HG02981 (cell line): Measurements from ENCODE around the gene WNT11.

Source experiments
- ATAC-seq: cut with Tn5 transposase; IDR thresholded peaks from one replicate; pipeline ENCODE4 v1.9.1; 2021; ENCODE audit warnings: mild to moderate bottlenecking, moderate library complexity; ENCODE audit not compliant: unreplicated experiment

The WNT11 gene

GRCh38 chr11:76238551-76238950, 32.2 kb upstream of the WNT11 start:
- no peak for ATAC-seq

GRCh38 chr11:76237914-76238313, 31.6 kb upstream of the WNT11 start:
- no peak for ATAC-seq

GRCh38 chr11:76237000-76237649, 30.8 kb upstream of the WNT11 start:
- no peak for ATAC-seq

DNA sequence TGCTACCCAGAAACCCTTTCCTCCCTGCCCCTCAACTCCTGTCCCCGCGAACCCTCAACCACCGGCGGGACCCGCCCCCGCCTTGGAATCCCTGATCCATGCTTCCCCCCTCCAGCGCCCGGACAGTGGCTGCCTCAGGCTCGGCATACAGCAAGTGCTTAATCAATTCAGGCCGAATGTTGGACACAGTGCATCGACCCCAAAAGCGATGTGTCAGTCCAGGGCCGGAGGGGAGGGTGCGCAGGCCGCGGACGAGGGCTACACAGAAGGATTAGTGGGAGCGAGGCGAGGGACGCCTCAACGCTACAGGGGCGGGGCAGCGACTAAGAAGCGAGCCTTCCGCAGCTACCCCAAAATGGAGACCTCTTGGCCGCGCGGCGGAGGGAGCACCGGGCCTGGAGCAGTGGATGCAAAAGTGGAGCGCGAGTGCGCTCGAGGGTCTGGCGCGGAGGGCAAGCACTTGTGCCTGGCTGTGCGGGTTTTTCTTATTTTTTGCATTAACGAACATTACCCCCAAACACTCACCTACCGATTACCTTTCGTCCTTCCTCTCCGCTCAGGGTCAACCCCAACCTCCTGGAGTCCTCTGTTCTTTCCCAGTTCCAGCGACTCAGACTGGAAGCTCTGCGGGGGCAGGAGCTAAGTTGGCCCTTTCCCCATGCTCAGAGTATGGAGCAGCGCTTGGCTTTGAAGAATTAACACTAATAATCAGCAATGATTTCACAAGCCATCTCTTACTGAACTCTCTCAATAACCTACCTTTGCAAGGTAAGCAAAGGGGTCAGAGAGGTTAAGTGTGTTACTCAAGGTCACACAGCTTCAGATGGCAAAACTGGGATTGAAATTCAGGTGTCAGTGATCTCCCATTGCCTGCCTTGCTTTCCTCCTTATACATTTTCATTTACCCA, 30.0 kb upstream of the WNT11 start:
- no peak for ATAC-seq

DNA sequence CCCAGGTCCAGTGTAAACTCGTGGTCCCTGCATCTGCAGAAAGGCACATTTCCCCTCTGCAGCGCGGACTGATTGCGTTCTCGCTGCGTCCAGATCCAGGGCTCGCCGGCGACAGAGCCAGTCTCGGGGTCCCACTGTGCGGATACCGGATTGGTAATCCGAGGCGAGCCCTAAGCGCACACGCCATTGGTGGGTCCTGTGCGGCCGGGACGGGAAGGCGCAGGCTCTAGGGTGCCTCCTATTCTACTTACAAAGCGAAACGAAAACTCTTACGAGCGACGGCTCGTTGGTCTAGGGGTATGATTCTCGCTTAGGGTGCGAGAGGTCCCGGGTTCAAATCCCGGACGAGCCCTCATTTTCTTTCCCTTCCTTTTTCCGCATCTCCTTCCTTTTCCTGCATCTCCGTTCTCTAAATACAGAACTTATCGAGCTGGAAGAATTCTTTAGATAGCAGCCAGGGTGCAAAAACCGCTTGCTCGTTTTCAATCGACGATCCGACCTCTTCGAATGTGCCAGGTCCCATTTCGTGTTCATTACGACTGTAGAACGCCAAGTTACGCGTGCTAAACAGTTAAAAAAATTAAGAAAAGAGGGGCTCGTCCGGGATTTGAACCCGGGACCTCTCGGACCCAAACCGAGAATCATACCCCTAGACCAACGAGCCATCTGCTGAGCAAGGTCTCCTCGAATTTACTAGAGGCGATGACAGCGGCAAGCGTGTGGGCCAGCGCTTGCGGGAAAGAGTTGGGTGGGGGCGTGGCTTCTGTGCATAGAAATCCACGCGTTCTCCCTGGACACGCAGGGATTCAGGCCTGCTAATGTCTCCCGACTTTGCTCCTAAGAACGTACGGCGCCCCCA, 29.2 kb upstream of the WNT11 start:
- ATAC-seq: peak; percentile 71

GRCh38 chr11:76234416-76235232, 28.3 kb upstream of the WNT11 start:
- no peak for ATAC-seq

DNA sequence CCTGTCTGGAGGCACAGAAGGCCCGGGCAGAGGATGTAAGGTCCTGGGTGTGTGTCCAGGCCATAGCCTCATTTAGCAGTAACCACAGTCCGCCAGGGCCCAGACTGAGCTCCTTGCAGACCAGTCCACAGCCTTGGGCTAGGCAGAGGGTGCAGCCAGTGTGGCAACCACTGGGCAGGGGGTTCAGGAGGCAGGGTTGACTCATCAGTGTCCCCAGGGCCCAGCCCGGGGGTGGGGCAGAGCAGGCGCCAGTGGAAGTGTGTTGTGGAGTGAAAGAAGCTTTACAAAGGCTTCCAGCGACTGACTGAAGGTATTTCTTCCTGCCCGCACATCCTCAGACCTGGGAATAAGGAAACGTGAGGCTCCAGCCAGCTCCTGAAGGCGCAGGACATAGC, 27.7 kb upstream of the WNT11 start:
- no peak for ATAC-seq

- ATAC-seq: no peak
Measured at GRCh38 chr11:76233196-76233921, 27.1 kb upstream of the WNT11 start.

GRCh38 chr11:76232026-76232665, 25.8 kb upstream of the WNT11 start:
- no peak for ATAC-seq

DNA sequence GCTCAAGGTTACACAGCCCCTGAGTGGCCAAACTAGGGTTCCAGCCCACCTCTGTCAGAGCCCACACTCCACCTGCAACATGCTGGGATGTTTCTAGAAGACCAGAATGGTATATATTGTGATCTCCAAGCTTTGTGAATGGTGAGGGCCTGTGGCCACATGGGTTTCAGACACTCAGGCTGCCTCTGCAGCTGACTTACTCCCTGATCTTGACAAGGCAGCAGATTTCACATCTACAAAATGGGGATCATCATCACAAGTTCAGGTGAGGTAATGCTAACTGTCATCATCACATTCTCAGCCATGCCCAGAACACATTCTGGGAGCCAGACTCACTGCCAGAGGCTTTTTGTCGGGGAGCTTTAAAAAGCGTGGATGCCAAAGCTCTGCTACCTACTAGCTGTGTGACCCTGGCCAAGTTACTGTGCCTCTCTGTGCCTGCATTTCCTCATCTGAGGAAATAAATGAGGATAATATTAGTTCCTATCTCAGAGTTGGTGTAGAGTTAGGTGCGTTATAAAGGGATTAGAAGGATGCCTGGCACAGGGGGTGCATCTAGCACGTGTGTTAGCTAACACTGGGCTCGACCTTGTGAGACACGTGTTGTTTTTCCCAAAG, 24.9 kb upstream of the WNT11 start:
- ATAC-seq: no peak

GRCh38 chr11:76230392-76230791, 24.1 kb upstream of the WNT11 start:
- no peak for ATAC-seq

GRCh38 chr11:76229690-76230240, 23.5 kb upstream of the WNT11 start:
- no peak for ATAC-seq

DNA sequence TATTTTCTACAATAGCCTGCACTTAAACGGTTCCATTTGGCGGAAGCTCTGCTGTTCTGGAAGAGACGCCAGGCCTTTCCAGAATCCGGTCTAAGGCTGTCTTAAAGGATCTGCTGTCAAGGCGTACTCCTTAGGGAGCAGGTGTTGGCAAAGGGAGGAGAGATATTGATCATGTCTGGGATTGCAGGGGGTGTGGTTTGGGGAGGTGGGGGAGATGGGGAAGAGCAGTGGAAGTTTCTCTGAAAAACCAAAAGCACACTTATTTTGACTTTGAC, 22.5 kb upstream of the WNT11 start:
- no peak for ATAC-seq

DNA sequence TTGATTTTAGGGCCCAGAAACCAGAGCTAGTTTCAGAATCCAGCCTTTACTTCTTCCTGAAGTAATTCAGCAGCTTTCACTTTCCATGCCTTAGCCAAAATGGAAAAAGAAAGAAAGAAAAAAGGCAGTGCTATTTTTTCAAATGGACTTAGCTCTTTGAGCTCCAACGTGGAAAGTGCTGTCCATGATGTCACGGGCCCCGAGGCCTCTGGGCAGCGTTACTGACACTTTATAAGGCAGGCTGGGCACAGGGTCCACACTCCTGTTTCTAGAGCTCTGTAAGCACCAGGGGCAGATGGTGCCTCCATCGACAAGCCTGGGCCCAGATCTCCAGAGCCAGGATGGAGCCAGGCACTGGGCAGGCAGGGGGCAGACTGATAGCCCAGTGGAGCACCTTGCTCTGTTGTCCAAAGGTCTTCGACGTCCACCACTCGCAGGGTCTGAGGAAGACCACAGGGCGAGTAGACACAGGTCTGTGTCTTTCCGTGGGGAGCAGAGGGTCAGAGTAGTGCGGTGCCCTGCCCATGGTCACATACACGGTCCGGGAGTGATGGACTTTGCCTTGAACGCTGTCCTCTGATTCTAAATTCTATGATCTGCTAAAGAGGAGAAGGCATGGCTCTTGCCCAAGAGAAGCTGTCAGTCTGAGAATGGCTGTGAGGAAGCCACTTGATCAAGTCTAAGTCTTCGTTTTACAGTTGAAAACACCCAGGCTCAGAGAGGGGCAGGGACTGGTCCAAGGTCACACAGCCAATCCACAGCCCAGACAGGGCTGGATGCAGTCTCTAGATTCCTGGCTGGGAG, 22.0 kb upstream of the WNT11 start:
- ATAC-seq: no peak

DNA sequence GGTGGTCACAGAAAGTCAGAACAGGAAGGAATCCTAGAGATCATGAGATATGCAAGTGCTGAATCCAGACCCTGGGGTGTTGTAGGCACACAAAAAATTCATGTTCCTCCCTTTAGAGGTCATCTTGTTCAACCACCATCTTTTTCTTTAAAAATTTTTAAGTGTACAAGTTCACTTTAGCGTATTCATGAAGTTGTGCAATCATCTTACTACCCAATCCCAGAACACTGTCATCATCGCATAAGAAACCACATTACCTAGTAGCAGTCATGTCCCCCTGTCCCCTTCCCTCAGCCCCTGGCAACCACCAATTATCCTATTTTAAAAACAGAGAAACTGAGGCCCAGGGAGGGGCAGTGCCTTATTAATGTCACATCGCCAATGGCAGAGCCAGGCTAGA, 20.3 kb upstream of the WNT11 start:
- no peak for ATAC-seq

DNA sequence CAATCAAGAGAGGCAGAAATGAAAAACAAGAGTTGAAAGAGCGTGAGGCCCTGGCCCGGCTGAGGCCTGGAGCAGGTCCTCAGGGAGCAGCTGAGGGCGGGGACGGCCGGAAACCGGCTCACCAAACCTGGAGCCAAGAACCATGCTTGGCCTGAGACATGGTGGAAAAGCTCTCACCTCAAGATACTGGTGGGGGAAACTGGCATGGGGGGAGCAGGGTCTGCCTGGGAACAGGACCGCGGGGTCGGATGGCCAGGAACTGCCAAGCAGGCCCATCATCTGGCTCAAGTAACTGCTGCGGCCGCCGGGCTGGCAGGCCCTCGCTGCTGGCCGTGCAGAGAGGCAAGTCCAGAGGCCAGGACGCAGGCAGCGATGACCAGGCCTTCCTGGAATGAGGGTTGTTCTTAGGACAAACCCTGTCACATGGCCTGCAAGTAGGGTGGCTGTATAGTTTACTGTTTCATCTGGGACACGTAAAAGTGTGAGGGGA, 18.9 kb upstream of the WNT11 start:
- ATAC-seq: no peak

GRCh38 chr11:76224461-76225121, 18.3 kb upstream of the WNT11 start:
- ATAC-seq: no peak
